DOHH2 (cell line): Measurements from ENCODE around the gene C2CD4D.

Experiments used
- CTCF ChIP-seq: fragments of 200-600 bp; sonication (generic); IDR thresholded peaks from one replicate; pipeline ENCODE4 v1.5.1; 2014; ENCODE audit warnings: antibody characterized with exemption, mild to moderate bottlenecking, low read depth, low read length; ENCODE audit not compliant: poor library complexity, severe bottlenecking
- EZH2phosphoT487 ChIP-seq: fragments of 200-600 bp; sonication (generic); IDR thresholded peaks from 2 replicates; pipeline ENCODE4 v1.6.1; 2017; ENCODE audit warnings: borderline replicate concordance, mild to moderate bottlenecking, antibody characterized with exemption, low read length, moderate library complexity, mixed read lengths

GRCh38 chr1:151871284-151872030 lies 31.8 kb upstream of the C2CD4D start:
- TF ChIP-seq CTCF, result no peak
- TF ChIP-seq EZH2phosphoT487, result no peak
